T1000 (cell line): ENCODE results near the gene TESPA1.
A peak's percentile ranks its signal among the peaks of the same experiment; 100 is the strongest.
"Not testable (repeated sequence)": the region's sequence is repeated elsewhere in the genome, so short reads cannot be mapped to it uniquely, and the experiment has no call there.

Source experiments
- DNase-seq: peaks from one replicate; lab custom pipeline; 2025; ENCODE audit warnings: mixed read lengths; lab: John Stamatoyannopoulos, UW

The TESPA1 gene, protein sequence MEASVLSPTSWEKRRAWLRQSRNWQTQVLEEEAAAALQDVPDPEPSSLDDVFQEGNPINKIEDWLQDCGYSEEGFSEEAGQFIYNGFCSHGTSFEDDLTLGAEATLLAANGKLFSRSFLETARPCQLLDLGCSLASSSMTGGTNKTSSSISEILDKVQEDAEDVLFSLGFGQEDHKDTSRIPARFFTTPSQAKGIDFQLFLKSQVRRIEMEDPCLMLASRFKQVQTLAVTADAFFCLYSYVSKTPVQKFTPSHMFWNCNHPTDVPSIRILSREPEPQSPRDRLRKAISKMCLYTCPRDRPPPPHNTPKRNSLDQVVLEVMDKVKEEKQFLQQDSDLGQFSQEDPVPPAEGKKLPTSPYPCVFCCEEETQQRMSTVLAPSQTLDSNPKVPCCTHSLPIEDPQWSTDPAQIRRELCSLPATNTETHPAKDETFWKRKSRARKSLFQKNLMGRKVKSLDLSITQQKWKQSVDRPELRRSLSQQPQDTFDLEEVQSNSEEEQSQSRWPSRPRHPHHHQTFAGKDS

DNA sequence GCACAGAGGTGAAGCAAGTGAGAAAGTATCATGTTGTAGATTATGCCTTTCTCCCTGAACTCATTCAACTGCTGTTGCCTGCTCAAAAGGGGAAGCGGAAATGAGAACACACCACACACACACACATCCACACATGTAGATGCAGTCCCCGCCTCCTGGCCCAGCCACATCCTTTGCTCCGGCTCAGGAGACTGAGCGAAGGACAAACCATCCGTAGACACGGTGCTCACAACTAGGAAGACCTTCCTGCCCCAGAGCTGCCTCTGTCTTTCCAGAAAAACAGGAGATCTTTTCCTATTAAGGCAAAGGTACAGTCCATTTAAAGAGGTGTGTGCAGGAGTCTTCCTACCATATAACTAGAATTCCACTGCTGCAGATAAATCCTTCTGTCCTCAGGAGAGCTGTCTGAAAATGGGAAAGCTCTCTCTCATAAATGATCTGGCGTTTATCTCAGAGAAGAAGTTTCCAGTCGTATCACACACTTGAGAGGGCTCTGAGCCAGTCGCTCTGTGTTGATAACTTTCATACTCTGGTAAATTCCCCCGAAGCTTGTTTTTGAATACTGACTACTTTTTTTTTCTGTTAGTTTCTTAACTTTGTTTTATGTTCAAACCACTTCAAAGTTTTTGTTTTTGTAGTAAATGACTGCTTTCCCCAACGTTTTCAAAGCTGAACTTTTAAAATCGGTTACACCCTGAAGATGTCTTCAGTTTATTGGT, at the start of gene TESPA1:
TSS of gene TESPA1 (minus strand) at position 105 of the 719 bp plus-strand sequence. CDS start 10,200 bp downstream, outside the sequence.
- no peak for DNase-seq

DNA sequence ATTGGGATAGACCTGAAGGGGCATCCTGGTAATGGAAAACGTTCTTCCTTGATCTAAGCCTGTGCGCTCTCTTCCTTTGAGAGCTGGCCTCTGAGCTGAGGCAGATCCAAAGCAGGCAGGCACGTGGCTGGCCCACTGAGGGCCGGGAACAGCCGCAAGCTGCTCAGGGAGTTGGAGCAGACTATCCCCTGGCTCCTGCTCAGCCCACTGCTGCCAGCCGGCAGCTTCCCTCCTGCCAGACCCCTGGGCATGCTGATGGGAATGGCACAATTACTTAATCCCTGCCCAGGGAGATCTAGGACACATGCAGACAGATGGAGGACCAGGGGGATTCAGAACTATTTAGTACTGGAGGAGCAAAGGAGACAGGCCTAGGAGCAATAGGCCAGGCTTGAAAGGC, 49.7 kb upstream of the TESPA1 start:
- no peak for DNase-seq

DNA sequence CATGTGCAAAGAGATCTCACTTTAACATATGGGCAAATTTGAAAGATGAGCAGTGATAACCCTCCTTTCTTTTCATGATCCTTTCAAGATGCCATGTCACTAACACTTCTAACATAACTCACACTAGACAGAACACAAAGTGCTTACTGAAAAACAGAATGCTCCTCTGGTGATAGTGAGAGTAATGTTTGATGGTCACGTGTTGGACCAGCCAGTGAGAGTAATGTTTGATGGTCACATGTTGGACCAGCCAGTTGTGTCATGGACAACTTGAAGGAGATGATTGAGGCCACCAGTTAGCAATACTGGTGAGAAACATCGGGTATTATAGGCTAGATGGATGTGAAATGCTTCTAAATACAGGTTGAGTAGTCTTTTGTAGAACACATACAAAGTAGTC, 40.9 kb upstream of the TESPA1 start:
- DNase-seq, result no peak

DNA sequence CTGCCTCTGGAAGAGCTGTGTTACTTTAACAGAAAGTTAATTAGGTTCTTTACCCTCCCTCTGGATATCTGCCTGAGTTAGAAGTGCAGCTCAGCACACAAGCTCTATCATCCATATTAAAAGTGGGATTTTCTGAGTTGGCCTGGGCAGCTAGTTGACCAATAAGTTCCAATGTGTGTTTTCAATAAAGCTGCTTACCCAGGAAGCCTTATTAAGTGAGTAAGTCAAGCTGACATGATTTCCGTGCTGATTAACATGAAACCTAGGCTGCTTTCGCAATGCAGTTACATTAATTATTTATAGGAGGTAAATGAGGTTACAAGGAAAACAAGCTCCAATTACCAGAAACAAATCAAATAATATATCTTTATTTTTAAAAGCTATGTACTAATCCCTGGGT, 40.0 kb upstream of the TESPA1 start:
- no peak for DNase-seq

DNA sequence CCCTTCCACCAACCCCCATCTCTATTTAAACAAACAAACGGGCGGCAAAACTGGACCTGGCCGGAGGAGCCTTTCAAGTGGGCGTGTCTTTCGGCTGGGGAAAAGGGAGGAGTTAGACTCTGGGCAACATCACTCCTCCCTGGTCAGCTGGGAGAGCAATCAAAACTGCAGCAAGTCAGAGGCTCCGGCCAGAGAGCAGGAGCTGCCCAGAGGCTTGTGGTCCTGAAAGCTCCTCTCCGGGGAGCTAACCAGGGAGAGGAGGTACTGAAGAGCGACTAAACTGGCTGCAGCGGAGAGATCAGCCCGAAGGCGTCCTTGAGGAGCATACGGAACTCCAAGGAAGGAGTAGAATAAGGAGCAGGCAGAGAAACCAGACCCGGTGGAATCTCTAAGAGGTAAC, 35.2 kb upstream of the TESPA1 start, which contains the start of gene NEUROD4:
TSS of gene NEUROD4 (plus strand) at position 191 of the 400 bp plus-strand sequence. CDS start 6,466 bp downstream, outside the sequence.
- peak; percentile 10 for DNase-seq

DNA sequence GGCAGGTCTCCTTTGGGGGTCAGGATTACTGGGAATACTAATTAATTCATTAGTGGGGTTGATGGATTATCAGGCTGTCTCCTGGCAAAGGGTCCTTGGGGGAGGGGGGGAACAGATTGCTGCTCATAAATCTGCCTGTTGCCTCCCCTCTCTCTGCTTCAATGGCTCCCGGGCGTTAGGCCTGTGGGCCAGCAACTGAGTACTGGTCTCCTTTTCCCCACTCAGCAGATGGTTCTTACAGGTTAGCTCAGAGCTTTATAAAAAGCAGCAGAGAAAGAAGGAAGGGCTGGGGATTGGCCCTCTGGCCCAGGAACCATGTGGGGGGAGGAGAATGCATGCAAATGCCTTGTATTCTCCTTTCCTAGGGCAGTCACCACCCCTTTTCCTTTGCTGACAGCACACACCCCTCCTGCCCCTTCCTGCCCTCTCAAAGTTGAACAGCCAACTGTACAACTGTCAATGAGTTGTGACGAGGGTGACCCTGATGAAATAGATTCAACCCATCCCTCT, 32.9 kb upstream of the TESPA1 start:
- DNase-seq, result no peak

DNA sequence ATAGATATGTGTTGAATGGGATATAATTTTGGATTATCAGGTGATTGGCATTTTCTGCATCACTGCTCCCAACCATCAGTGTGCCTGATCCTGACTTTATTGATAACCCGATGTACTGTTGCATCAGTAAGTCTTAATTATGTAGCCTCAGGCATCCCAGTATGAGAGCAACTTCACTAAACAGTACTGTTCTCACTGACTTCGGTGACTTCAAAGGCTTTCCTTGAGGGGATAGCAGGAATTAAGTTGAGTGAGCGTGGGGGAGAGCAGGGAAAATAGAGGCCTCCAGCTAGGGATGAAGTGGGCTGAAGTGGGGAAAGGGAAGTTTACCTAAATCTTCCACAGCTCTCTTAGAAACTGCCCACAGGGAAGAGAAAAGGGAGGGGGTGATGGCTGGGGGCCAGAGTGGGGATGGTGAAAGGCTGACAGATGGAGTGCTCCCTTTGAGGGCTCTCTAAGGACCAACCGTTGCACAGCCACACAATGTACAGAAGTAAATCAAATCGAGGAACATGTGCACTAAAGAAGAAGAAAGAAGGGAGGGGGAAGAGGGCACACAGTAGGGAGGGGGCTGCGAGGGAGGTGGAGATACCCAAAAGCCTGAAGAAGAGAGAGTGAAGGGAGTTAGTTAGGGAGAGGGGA, 24.5 kb upstream of the TESPA1 start:
- DNase-seq, result no peak

DNA sequence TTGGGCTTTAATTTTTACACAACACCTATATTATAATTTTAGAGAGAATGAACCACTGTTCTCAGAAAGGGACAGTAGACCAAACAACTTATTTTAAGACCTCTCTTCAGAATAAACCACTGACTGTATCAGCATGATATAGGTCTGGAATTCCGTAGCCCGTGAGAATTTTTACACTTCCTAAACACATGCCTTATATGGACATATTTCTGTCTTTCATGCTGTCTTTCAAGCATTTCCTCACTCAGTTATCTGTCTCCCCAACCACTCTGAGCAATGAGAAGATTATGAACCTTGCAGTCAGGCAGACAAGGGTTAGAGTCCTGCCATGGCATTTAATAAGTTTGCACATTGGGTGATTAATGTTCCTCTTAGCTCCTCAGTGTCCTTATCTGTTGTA, 17.8 kb upstream of the TESPA1 start:
- DNase-seq, result no peak

DNA sequence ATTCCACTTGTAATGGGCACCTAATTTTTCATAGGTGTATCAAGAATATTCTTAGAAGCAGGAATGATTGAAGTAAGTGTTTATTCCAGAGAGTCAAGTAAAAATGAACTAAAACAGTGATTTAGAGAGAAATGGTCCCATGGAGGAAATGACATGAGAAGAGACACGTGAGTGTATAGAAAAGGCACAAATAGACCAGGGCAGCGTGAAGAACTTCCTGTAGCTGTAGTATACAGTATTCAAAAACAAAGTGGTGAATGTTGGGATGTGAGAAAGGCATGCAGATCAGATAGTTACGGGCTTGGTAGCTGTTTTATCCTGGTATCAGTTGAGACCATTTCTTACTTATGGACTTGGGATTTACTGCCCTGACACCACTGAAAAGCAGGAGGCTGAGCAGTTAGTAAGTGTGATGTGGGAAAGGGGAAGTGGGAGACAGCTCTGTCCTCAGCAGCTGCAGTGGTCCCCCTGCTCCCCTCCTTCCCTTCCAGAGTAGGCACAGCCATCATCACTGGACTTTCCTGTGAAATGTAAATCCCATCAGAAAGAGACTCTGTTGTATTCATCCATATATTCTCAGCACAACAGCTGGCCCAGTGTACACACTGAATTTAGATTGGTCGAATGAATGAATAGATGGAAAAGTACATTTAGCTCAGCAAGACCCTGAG, 16.8 kb upstream of the TESPA1 start:
- DNase-seq, result no peak

DNA sequence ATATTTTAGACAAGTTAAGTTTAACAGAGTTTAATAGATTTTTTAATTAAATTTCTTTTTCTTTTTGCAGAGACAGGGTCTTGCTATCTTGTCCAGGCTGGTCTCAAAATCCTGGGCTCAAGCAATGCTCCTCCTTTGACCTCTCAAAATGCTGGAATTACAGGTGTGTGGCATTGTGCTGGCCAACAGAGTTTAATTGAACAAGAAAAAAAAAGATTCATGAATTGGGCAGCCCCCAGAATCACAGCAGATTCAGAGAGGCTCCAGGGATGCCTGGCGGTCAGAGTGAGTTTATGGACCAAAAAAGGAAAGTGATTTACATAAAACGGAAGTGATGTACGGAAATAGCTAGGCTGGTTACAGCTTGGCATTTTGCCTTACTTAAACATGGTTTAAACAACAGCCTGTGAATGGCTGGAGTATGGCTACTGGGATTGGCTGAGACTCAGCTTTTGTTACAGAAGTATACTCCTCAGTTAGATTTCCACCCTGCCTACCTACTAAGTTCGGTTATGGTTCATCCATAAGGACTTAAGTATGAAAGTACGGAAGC, 14.5 kb upstream of the TESPA1 start:
- DNase-seq, result no peak

DNA sequence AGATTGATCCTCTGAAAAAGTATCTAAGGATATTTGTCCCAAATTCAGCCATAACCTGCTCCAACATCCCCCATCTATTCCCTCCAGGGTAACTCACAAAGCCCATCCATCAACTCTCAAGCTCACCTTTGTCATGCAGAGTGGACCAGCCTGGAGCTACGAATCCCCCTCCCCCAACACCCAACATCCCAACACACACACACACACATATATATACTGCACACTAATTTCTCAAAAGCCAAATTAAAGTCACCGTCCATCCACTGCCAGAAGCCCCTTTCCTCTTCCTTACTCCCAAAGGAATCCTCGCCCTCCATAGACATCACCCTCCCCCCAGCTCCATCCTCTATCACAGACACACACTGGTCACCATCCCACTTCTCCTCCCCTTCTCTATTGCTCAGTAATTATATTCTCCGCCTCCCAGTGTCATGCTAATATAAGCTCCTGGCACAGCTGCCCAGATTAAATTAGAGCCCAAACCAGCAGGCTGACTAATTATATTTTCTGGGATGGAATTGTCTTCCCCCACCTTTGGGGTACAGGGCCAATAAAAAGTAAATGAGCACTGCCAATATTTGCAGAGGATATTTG, 13.5 kb upstream of the TESPA1 start:
- no peak for DNase-seq

DNA sequence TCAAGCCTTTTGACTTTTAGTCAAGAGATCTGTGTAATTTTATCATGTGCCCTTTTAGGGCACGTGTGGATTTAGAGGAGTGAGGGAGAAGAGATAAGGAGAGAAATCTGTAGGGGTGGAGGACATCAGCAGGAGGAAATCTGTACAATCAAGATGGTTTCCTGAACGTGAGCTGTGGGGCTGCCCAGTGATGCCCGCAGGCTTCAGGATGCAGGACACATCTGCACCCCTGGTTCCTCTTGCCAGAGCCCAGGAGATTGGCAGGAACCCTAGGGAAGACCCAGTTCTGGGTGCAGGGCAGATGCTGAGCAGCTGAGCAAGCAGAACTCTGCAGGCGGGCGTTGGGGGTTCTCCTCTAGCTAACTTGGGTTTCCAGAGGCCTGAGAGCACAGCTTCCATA, 11.6 kb upstream of the TESPA1 start:
- no peak for DNase-seq

DNA sequence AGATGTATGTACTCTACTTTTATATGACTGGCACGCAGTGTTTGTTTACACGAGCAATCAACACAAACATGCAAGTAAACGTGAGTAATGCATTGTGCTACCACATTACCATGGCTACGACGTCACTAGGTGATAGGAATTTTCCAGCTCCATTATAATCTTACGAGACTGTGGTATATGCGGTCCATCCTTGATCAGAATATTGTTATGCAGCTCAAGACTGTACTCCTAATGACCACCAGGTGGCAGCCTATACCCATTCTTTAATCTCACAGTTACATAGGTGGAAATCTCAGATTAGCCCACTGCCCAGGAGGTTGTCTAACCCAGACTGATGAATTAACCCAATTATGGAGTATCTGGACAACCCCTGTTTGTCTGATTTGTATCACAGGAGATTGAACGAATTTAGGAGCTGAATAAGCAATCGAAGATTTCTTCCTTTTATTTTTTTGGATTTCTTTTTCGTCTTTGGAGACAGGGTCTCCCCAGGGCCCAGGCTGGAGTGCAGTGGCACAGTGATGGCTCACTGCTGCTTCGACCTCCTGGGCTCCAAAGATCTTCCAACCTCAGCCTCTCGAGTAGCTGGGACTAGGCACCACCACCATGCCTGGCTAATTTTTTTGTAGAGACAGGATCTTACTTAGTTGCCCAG, 8.7 kb upstream of the TESPA1 start:
- peak; percentile 10 for DNase-seq

DNA sequence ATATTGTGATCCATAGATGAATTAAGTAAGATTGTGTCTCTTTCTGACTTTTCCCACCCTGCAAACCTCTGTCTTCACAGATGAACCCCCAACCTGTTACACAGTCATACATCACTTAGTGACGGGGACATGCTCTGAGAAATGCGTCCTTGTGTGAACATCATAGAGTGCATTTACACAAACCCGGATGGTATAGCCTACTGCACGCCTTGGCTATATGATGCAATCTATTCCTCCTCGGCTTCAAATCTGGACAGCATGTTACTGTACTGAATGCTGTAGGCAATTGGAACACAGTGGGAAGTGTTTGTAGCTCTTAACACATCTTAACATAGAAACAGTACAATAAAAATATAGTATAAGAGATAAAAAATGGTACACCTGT, 7.4 kb upstream of the TESPA1 start:
- DNase-seq, result no peak

DNA sequence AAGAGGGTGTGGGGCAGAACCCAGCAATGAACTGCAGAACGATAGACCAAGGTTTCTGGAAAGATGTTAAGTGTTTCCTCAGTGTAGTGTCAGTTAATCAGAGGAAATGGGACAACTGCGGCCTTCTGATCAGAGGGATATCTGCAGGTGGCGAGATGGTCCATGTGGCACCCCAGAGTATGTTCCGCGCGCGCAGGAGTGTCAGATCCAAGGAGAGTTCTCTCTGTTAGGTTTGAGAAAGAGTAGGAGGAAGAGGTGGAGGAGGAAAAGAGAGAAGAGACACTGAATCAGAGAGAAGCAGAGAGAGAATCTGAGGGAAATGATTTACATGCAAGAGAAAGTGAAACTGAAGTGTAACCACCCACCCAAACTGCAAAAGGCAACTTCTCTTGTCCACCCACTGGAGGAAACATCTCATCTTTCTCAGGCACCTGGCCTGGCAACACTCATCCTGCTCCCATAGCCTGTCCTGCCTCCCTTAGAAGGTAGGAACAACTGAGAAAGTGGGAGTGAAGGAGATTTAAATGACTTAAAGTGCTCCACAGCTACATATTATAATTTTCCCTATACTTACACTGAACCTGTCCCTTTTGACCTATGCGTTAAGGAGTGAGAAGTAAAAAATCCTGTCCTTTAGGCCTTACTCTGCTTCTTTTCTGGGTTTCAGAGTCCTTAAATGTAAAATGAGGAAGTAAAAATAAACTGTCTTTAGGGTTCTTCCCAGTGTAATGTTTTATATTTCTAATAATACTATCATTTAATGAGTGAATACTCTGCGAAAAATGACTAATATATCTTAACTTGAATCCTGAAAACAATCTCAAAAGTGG, 6.8 kb upstream of the TESPA1 start:
- DNase-seq, result no peak

DNA sequence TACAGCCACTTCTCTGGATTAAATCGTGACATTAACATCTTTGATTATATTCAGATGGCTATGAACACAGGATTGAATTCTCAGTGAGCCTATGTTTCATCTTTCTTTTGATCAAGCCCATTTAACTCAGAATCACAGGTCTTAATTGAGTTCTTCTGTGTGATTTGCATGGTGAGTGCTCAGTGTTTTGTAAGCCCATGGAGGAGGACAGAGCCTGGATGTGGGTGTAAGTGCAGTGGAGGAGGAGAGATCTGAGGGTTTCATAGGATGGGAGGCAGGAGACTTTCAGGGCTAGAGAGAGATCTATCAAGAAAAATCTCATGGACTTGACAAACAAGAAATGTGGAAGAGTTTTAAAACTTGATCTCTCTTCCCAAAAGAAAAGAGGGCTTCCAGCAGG, 5.3 kb upstream of the TESPA1 start:
- DNase-seq, result no peak

DNA sequence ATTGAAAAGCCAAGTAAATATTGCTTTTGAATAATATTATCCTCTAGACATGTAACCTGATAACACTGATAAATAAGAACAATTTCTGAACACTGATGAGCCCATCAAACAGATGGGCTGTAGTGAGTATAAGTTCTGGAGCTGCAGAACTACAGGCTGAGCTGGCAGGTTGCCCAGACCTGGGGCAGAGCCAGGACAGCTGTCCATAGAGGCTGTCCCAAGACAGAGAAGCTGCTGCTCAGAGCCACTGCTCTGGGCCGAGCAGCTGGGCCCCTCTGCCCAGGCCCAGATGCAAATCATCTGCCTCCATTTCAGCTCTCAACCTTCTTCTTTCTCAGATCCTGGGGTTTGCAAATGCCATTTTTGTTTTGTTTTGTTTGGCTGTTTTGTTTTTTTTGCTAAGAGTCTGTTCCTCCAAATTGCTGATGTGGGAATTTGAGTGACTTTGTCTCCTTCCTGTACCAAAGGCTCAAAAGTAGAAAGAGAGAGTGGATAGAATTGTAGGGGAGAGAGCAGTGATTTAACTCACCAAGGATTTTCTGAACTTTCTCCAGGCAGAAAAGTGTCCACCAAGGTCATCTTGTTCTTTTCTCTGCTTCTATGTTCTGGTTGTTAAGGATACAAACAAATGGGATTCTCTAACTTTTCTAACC, 4.0 kb upstream of the TESPA1 start:
- DNase-seq, result no peak

DNA sequence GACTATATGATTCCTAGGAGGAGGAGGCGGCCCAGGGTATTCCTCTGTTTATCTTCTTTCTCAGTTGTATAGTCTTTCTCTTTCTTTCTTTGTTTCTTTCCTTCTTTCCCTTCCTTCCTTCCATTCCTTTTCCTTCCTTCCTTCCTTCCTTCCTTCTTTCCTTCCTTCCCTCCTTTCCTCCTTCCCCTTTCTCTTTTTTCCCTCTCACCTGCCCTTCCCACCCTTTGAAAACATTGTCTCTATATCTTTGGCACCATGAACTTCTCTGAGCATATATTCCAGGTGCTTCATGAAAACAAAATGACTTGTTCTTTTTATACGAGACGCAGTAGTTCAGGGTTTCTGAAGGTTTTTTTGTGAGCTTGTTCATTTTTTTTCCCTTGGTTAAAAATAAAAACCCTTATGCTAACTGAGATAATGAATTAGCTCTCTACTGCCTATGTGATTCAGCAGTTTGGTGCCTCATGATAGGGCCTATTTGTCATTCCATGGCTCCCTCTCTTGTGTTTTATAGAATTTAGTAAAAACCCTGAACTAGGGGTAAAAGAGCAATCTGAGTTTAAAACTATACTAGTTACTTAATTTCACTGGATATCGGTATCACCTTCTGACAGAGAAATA, 3.2 kb upstream of the TESPA1 start:
- DNase-seq, result no peak

DNA sequence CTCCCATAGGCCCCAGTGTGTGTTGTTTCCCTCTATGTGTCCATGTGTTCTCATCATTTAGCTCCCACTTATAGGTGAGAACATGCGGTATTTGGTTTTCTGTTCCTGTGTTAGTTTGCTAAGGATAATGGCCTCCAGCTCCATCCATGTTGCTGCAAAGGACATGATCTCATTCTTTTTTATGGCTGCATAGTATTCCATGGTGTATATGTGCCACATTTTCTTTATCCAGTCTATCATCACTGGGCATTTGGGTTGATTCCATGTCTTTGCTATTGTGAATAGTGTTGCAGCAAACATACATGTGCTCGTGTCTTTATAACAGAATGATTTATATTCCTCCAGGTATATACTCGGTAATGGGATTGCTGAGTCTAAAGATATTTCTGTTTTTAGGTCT, 2.2 kb upstream of the TESPA1 start:
- not testable (repeated sequence) for DNase-seq
